Neural progenitor cell (in vitro differentiated cells): ENCODE data around the gene ARPP21.

Source experiments
- EZH2phosphoT487 ChIP-seq: fragments of 200-600 bp; sonication (generic); IDR thresholded peaks from 2 replicates; pipeline ENCODE4 v1.6.1; 2017; ENCODE audit warnings: antibody characterized with exemption
- TF ChIP-seq, protein P1 (sequence below): fragments of 200-600 bp; sonication (generic); IDR thresholded peaks from 2 replicates; pipeline ENCODE4 v1.5.1; 2017; ENCODE audit warnings: antibody characterized with exemption, mild to moderate bottlenecking

DNA sequence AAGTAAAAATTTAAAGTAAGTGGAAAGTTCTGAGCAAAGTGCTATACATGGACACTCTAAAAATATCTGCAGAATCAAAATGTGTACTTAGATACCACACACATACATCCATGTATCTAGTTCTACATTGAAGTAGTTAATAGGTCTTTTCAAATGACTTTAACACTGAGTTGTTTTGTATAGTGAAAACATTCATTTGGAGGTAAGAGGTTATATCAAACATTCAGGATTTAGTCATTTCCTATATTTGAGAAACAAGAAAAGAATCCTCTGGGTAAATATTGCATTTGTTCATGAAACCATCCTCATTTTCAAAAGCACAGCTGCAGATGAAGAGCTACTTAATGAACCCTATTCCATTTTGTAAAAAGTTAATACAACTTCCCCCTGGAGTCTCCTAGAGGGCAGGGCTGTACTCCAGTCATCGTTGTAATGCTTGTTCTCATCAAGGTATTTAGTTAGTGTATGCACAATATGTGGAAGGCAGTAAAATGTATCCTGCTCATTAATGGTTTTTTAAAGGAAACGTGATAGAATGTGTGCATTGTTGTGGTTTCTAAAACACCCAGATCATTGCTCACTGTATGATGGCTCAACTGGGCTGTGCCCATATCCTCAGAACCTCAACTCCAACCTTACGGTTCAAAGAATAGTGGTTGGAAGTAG lies 26.2 kb downstream of the ARPP21 start:
- TF ChIP-seq, protein P1, sequence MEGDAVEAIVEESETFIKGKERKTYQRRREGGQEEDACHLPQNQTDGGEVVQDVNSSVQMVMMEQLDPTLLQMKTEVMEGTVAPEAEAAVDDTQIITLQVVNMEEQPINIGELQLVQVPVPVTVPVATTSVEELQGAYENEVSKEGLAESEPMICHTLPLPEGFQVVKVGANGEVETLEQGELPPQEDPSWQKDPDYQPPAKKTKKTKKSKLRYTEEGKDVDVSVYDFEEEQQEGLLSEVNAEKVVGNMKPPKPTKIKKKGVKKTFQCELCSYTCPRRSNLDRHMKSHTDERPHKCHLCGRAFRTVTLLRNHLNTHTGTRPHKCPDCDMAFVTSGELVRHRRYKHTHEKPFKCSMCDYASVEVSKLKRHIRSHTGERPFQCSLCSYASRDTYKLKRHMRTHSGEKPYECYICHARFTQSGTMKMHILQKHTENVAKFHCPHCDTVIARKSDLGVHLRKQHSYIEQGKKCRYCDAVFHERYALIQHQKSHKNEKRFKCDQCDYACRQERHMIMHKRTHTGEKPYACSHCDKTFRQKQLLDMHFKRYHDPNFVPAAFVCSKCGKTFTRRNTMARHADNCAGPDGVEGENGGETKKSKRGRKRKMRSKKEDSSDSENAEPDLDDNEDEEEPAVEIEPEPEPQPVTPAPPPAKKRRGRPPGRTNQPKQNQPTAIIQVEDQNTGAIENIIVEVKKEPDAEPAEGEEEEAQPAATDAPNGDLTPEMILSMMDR: no peak
- no peak for TF ChIP-seq EZH2phosphoT487
